ENCODE results near the gene CSPG4. TPM values are rescaled to one million over a fixed set of nuclear protein-coding genes. Genes with fewer than 3 reads are reported as not detected.
"Not testable (repeated sequence)": the region's sequence is repeated elsewhere in the genome, so short reads cannot be mapped to it uniquely, and the experiment has no call there.

Gene CSPG4
- total and polyA plus RNA-seq, 2 of the 8 experiments (the other 6 are each of a cell fraction or from before 2014, with no cell fraction given), result 1.4 to 3.0 TPM

DNA sequence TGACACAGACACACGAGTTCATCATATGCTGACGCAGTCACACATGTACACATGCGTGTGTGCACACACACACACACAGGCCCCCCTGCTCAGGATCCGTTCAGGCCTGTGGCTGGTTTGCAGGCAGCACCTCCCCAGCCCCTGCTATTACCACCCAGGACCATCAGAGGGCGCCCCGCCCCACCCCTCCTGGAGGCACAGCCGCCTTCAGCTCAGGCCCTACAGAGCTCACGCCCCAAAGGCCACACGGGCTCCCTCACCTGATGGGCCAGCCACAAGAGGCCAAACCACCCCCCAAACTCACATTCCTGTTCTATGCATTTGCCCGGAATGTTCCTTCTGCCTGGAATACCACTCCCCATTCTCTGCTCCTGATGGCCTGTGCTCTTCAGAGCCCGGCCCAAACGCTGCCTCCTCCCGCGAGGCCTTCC lies 26.4 kb downstream of the CSPG4 start:
- not testable (repeated sequence) for H3K4me1 ChIP-seq (replicated peaks in 1 of 4; ENCODE audit: control insufficient read depth in 3 of 4, insufficient read depth in 4 of 4, low read length in 3 of 4); H2BK120ac ChIP-seq (replicated peaks; ENCODE audit: low read depth, low read length); H3K36me3 ChIP-seq (ENCODE audit: control insufficient read depth in 2 of 4, insufficient read depth in 4 of 4, low read length in 3 of 4); H4K8ac ChIP-seq (ENCODE audit: extremely low read depth, insufficient read depth, low read length); H3K9ac ChIP-seq (replicated peaks in 1 of 4; ENCODE audit: extremely low read depth in 1 of 4, low read depth in 3 of 4, low read length in 3 of 4); H3K9me3 ChIP-seq (ENCODE audit: insufficient read depth in 2 of 2, low read depth in 1 of 2, low read length in 1 of 2); H4K5ac ChIP-seq (ENCODE audit: insufficient read length, low read depth, low read length); H3K79me1 ChIP-seq (ENCODE audit: low read depth, low read length); H2AK5ac ChIP-seq (ENCODE audit: low read depth, low read length); H3K27me3 ChIP-seq (replicated peaks in 1 of 4; ENCODE audit: control insufficient read depth in 3 of 4, extremely low read depth in 1 of 4, insufficient read depth in 3 of 4, low read length in 3 of 4); H2BK12ac ChIP-seq (ENCODE audit: low read depth, low read length); H3K23ac ChIP-seq (ENCODE audit: insufficient read length); H2BK20ac ChIP-seq (ENCODE audit: low read length); H3K14ac ChIP-seq (ENCODE audit: insufficient read length); H3K27ac ChIP-seq (ENCODE audit: low read depth, low read length); H3K56ac ChIP-seq (replicated peaks; ENCODE audit: insufficient read length, low read depth, low read length); H3K4ac ChIP-seq (replicated peaks; ENCODE audit: insufficient read length, low read depth, low read length); H3K4me2 ChIP-seq (ENCODE audit: insufficient read depth in 1 of 2, low read depth in 2 of 2, low read length in 2 of 2); H3K4me3 ChIP-seq (ENCODE audit: extremely low read depth in 1 of 4, insufficient read depth in 2 of 4, low read depth in 3 of 4, low read length in 4 of 4); H3K79me2 ChIP-seq (ENCODE audit: control insufficient read depth in 1 of 2, insufficient read depth in 2 of 2, low read length in 2 of 2); H3K23me2 ChIP-seq (ENCODE audit: low read depth, low read length); H4K20me1 ChIP-seq (replicated peaks in 1 of 2; ENCODE audit: control insufficient read depth in 1 of 2, insufficient read depth in 2 of 2, low read length in 2 of 2); H3K18ac ChIP-seq (ENCODE audit: extremely low read depth, low read length); H4K91ac ChIP-seq (replicated peaks; ENCODE audit: insufficient read length, low read length)
- DNase-seq (ENCODE audit: low read depth in 1 of 2, low spot score in 2 of 2), result peak; percentile 49 to 100
- CTCF ChIA-PET (ENCODE audit: partially characterized antibody), result interaction anchor here (0.6 to 6.8 kb wide), 32 partner anchors 8 to 620 kb away, joined by 3 to 60 read pairs (median 6); partner anchors contain the start of genes MAN2C1 and SNX33
- POLR2A ChIA-PET (ENCODE audit: partially characterized antibody), result interaction anchor here (0.7 kb wide), 1 partner anchor 46 kb away, joined by 3 read pairs; the partner anchor contains the start of gene IMP3
- 0 out of 2 replicates have a peak overlapping the region, but pooled peaks have one; percentile 71 for H2AFZ ChIP-seq (ENCODE audit: low read length)
- 38% methylated on average over 14 of the region's 14 CpGs; no CpG with 5 or more reads in 1 of the 2 experiments for WGBS, 2 experiments (ENCODE audit: extremely low coverage in 1 of 2, insufficient coverage in 1 of 2, insufficient read length in 1 of 2, insufficient replicate concordance in 2 of 2, low coverage in 1 of 2, low lambda C conversion rate in 2 of 2, missing lambda C conversion rate in 1 of 2)
- 0 out of 2 replicates have a peak, but pooled peaks have one; percentile 57 for TF ChIP-seq TEAD4 (IDR thresholded peaks at IDR 0.05; ENCODE audit: low read depth, low read length)
- TF ChIP-seq, protein P1, sequence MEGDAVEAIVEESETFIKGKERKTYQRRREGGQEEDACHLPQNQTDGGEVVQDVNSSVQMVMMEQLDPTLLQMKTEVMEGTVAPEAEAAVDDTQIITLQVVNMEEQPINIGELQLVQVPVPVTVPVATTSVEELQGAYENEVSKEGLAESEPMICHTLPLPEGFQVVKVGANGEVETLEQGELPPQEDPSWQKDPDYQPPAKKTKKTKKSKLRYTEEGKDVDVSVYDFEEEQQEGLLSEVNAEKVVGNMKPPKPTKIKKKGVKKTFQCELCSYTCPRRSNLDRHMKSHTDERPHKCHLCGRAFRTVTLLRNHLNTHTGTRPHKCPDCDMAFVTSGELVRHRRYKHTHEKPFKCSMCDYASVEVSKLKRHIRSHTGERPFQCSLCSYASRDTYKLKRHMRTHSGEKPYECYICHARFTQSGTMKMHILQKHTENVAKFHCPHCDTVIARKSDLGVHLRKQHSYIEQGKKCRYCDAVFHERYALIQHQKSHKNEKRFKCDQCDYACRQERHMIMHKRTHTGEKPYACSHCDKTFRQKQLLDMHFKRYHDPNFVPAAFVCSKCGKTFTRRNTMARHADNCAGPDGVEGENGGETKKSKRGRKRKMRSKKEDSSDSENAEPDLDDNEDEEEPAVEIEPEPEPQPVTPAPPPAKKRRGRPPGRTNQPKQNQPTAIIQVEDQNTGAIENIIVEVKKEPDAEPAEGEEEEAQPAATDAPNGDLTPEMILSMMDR (IDR thresholded peaks at IDR 0.05; ENCODE audit: control extremely low read depth in 1 of 3, insufficient read depth in 1 of 3, low read depth in 1 of 3, low read length in 3 of 3), result peak; percentile 62 to 73 (median 72)
- peak; percentile 64 to 65 for TF ChIP-seq RAD21 (IDR thresholded peaks at IDR 0.05 in 1 of 2, conservative IDR thresholded peaks at IDR 0.05 in 1 of 2; ENCODE audit: low read depth in 2 of 2, low read length in 2 of 2)
- TF ChIP-seq EGR1 (IDR thresholded peaks at IDR 0.05; ENCODE audit: borderline replicate concordance, low read depth, low read length), result 0 out of 2 replicates have a peak, but pooled peaks have one; percentile 36
- peak; percentile 96 for FAIRE-seq
- peak overlapping the region; percentile 99; the same call in 1 of the 2 replicates for H2BK15ac ChIP-seq (ENCODE audit: low read length)
- 0 out of 2 replicates have a peak overlapping the region, but pooled peaks have one; percentile 66 for H2BK5ac ChIP-seq (ENCODE audit: low read depth, low read length)

Data from H1 (cell line).